Skeletal muscle satellite cell (primary cell): ENCODE results near the gene RNF166.

Experiments
- H3K27me3 ChIP-seq: 2 replicates; pipeline ENCODE4 v1.7.0; 2013; ENCODE audit warnings: low read length; ENCODE audit not compliant: control insufficient read depth, insufficient read depth
- H3K36me3 ChIP-seq: 2 replicates; pipeline ENCODE4 v1.7.0; 2013; ENCODE audit warnings: mild to moderate bottlenecking, control low read depth, low read length; ENCODE audit not compliant: insufficient read depth
- H3K4me1 ChIP-seq: 2 replicates; pipeline ENCODE4 v1.7.0; 2013; ENCODE audit warnings: low read length; ENCODE audit not compliant: control insufficient read depth, insufficient read depth
- H3K4me2 ChIP-seq: 2 replicates; pipeline ENCODE4 v1.7.0; 2013; ENCODE audit warnings: mild to moderate bottlenecking, low read length
- H3K4me3 ChIP-seq: 2 replicates; pipeline ENCODE4 v1.7.0; 2013; ENCODE audit warnings: low read length
- H3K9ac ChIP-seq: 2 replicates; pipeline ENCODE4 v1.7.0; 2013; ENCODE audit warnings: mild to moderate bottlenecking, low read depth, low read length, moderate library complexity
- H3K9me3 ChIP-seq: replicated peaks from 2 replicates; pipeline ENCODE4 v1.7.0; 2013; ENCODE audit warnings: mild to moderate bottlenecking, control low read depth, low read length

The RNF166 gene

DNA sequence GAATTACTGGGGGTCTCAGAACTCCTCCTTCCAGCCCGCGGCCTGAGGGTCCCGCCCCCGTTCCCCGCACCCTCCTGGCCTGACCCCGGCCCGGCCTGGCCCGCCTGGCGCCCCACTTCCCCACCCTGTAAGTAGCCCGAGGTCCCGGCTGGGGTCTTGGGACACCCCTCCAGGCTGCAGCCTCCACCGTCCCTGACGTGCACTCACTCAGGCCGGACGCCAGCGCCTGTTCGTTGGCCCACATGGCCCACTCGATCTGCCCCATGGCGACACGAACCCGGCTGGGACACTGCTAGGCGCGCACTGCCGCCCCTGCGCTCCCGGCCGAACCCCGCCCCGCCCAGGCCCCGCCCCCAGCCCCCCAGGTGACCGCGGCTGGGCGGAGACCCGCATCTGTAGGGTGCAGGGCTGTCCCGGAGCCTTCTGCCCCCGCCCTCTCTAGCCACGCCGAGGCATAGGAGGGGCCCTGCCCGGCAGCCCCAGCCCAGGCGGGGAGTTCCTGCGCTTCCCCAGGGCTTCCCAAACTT lies 55.4 kb downstream of the RNF166 start, which contains the start of gene CYBA:
CYBA (minus strand) TSS at position 305 of the 527 bp plus-strand sequence; CDS start at position 265, 40 bp downstream.
- Histone ChIP-seq H3K27me3 (no peaks in the 10 kb centered on the region), H3K36me3 (peaks cover 17% of the 10 kb centered on the region), H3K9me3 (no peaks in the 10 kb centered on the region), H3K4me2 (peak within 1 kb of the TSS; percentile 88), H3K9ac (peak within 1 kb of the TSS; percentile 64), H3K4me1 (peaks cover 13% of the 10 kb centered on the region), H3K4me3 (peak within 1 kb of the TSS; percentile 77)

DNA sequence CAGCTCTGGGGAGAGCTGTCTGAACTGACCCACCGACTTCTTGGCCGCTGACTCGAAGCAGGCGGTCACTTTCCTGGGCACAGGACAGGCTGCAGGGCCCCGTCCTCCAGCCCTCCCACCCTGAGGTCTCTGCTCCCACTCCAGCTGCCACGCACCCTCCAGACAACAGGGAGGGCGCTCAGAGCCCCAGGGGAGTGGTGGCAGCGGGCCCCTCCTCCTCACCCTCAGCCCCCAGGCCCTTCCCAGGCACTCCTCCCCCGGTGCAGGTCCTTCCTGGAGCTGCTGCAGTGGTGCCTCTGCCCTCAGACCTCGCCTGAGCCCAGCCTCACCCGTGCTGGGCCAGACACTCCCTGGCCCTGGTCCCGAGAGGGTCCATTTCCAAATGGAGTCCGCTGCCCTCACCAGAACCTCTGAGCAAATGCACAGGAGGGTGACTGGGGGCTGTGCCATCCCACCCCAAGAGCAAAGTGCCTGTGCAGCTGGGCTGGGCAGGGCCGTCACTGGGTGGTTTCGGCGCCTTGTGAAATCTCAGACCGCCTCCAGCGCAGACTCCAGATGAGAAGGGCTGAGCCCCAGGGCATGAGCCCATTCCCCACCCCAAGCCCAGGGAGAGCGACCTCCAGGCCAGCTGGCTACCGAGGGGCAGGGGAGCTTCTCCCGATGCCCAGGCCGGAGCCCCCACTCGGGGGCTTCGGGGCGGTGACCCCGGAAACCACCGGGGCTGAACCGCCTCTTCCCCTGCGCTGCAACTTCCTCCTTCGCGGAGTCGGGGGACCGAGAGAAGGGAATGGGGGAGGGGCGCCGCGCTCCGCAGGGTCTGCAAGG lies 56.1 kb downstream of the RNF166 start:
- H3K4me1 ChIP-seq = peaks cover 13% of the 10 kb centered on the region
- no peaks in the 10 kb centered on the region for H3K9me3 ChIP-seq
- H3K4me3 ChIP-seq = peak overlapping the region; percentile 77
- H3K4me2 ChIP-seq = peak overlapping the region; percentile 88
- peaks cover 14% of the 10 kb centered on the region for H3K36me3 ChIP-seq
- peak overlapping the region; percentile 64 for H3K9ac ChIP-seq
- no peaks in the 10 kb centered on the region for H3K27me3 ChIP-seq

GRCh38 chr16:88649195-88649923 lies 56.8 kb downstream of the RNF166 start:
- H3K4me3 ChIP-seq = peak overlapping the region; percentile 77
- peaks cover 13% of the 10 kb centered on the region for H3K4me1 ChIP-seq
- H3K4me2 ChIP-seq = peak overlapping the region; percentile 88
- no peaks in the 10 kb centered on the region for H3K9me3 ChIP-seq
- H3K27me3 ChIP-seq = peaks cover 4% of the 10 kb centered on the region
- H3K36me3 ChIP-seq = peaks cover 9% of the 10 kb centered on the region
- no peak overlapping the region for H3K9ac ChIP-seq

DNA sequence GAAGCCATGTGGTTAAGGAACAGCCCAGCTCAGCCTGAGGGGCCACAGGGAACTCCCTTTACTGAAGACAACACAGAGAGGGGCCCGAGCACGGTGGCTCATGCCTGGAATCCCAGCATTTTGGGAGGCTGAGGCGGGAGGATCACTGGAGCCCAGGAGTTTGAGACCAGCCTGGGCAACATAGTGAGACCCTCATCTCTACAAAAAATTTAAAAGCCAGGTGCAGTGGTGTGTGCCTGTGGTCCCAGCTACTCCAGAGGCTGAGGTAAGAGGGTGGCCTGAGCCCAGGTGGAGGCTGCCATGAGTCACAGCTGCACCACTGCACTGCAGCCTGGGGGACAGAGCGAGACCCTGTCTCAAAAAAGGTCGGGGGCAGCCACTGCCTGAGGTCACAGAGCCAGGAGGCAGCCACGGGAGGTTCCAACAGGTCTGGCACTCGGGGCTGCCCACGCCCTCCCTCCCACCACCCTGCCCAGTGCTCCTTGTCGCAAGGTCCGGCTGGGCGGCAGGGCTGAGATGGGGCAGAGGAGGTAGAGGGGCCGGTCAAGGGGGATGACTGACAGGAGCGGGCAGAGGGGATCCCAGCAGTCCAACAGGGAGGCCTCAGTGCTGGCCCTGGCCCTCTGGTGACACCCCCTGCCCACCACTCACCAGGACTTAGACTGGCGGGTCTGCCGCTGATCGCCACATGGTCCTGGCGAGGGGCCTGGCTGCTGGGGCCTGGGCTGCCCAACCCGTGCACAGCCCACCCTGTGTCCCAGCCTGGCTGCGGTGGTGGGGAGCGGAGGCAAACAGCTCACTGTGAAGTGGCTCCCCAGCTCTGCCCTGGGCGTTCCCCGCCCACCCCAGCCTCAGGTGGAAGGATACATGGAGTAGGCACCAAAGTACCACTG lies 58.8 kb downstream of the RNF166 start:
- Histone ChIP-seq H3K4me2 (no peak overlapping the region), H3K27me3 (peaks cover 4% of the 10 kb centered on the region), H3K4me3 (no peak overlapping the region), H3K9me3 (no peaks in the 10 kb centered on the region), H3K4me1 (peaks cover 13% of the 10 kb centered on the region), H3K36me3 (peaks cover 2% of the 10 kb centered on the region), H3K9ac (no peak overlapping the region)
